ENCODE measurements around the gene RHEX.
"Not testable (repeated sequence)": the region's sequence is repeated elsewhere in the genome, so short reads cannot be mapped to it uniquely, and the experiment has no call there.

RHEX gene

GRCh38 chr1:206059355-206059915, 6.5 kb downstream of the RHEX start:
- DNase-seq (ENCODE audit: low spot score): no peak

- DNase-seq (ENCODE audit: low spot score): no peak
These were observed 7.9 kb downstream of the RHEX start for GRCh38 chr1:206060844-206061243.

- DNase-seq (ENCODE audit: low spot score): no peak
These were observed 9.5 kb downstream of the RHEX start for GRCh38 chr1:206062464-206062863.

DNA sequence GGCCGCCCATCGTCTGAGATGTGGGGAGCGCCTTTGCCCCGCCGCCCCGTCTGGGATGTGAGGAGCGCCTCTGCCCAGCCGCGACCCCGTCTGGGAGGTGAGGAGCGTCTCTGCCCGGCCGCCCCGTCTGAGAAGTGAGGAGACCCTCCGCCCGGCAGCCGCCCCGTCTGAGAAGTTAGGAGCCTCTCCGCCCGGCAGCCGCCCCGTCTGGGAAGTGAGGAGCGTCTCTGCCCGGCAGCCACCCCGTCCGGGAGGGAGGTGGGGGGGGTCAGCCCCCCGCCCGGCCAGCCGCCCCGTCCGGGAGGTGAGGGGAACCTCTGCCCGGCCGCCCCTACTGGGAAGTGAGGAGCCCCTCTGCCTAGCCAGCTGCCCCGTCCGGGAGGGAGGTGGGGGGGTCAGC, 11.0 kb downstream of the RHEX start:
- DNase-seq (ENCODE audit: low spot score): not testable (repeated sequence)

- DNase-seq (ENCODE audit: low spot score): not testable (repeated sequence)
These were observed 11.5 kb downstream of the RHEX start for GRCh38 chr1:206064501-206064900.

GRCh38 chr1:206065547-206066145, 12.7 kb downstream of the RHEX start:
- no peak for DNase-seq (ENCODE audit: low spot score)

GRCh38 chr1:206066479-206067171, 13.7 kb downstream of the RHEX start:
- no peak for DNase-seq (ENCODE audit: low spot score)

DNA sequence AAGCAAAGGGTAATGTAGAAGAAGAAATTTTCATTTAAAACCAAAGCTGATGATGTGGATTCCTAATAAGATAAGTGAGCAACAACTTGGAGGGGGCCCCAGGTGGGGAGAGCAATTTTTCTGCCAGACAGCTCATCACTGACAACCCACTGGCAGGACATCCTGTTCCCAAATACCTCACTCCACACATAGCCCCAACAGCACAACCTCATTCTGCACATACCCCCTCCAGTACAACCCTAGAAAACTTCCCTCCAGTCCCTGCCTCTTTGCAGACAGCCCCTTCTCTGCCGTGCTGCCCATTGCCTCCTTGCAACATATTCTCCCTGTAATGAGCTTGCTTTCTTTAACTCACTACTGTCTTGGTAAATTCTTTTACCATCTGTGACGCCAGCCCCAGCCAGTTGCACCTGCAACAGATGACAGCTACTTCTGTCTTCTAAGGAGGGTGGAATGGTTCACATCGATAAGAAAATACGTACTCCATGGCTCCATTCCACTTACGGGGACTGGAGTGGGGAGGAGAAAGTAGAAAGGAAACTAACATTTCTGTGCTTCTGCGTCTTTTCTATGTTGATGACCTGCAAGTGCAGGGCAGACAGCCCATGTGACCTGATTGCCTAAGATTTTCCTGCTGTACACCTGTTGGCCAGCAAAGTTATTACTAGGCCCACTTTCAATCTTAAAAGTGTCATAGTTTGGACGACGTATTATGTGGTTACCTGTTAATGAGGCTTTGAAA, 14.7 kb downstream of the RHEX start:
- no peak for DNase-seq (ENCODE audit: low spot score)

DNA sequence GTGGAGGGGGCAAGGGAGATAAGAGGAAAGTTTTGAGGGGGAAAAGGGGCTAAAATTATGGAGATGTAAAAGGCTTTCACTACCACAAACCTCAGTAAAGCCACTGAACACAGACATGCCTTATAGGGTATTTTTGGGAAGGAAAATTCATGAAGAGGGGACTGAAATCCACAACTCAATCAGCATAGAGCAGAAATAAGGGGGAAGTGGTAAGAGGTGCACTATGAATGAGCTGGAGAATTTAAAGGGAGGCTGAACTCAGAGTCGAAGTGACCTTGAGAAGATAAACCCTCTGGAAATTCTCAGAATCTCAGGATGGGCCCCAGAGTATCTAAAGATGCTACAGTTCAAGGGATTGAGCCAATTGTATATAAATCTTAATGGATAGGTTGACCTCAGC, 15.3 kb downstream of the RHEX start:
- DNase-seq (ENCODE audit: low spot score): no peak

GRCh38 chr1:206070627-206071304, 17.8 kb downstream of the RHEX start:
- DNase-seq (ENCODE audit: low spot score): no peak

DNA sequence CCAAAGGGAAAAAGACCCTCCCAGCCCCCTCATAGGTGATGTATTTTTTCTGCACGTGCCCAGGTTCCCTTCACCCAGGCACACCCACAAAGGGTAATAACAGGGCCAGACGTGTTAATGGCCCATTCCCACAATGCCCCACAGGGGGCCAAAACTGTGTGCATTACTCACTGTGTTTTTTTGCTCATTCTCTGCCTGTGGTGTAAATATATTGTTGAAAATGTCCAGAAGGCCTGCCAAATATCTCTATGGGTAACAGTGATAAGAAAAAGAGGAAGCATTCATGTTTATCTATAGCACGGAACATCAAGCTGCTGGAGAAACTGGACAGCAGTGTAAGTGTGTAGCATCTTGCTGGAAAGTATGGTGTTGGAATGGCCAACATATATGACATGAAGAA, 21.9 kb downstream of the RHEX start:
- no peak for DNase-seq (ENCODE audit: low spot score)

DNA sequence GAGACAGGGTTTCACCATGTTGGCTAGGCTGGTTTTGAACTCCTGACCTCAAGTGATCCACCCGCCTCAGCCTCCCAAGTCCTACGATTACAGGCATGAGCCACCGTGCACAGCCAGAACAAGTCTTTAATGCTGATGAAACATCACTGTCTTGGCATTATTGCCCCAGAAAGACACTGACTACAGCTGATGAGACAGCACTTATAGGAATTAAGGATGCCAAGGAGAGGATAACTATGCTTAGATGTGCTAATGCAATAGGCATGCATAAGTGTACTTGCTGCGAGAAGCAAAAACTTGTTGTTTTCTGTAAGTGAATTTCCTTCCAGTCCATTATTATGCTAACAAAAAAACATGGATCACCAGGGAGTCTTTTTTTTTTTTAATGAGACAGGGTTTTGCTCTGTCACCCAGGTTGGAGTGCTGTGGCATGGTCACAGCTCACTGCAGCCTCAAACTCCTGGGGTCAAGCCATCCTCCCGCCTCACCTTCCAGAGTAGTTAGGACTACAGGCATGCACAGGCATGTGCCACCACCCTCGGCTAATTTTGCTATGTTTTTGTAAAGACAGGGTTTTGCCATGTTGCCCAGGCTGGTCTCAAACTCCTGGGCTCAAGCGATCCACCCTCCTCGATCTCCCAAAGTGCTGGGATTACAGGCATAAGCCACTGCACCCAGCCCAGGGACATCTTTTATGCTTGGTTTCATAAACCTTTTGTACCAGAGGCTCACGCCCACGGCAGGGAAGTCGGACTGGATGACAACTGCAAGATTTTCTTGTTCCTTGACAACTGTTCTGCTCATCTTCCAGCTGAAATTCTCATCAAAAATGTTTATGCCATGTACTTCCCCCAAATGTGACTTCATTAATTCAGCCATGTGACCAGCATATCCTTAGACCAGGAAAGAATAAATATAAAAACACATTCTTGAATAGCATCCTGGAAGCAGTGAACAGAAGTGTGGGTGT, 23.1 kb downstream of the RHEX start:
- DNase-seq (ENCODE audit: low spot score): no peak

- DNase-seq (ENCODE audit: low spot score): no peak
These were observed 26.2 kb downstream of the RHEX start for GRCh38 chr1:206079135-206079534.

DNA sequence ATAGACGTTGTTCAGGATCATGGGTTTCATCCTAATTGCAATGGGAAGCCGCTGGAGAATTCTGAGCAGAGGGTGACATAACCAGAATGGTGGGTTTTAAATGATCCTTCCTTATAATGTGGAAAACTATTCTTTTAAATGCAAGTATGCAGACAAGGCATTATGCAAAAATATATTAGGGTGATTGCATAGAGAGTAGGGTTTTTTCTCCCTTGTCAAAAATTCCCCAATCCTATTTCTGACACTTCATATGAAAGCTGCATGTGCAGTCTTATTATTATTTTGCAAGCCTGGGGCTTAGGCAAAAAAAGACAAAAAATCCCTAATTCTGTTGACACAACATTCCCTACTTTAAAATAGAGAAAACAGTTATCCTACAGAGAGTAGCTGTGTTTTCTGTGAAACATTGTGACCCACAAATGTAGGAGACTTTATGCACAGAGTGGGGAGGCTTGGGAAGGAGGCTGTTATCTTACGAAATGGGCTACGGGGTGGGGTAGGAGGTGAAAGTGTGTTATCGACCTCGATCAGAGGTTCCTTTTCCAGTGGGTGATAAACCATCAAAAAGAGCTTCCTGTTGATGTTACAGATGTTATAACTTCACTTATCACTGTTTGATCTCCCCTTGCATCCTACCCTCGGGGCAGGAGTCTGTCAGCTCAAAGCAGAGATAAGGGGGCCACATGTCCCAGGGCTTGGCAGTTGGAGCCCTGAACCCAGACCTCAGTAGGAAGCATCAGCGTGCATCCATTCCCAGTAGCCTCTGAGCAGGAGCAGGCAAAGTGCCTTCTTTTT, 27.2 kb downstream of the RHEX start:
- no peak for DNase-seq (ENCODE audit: low spot score)

GRCh38 chr1:206081856-206082255, 28.9 kb downstream of the RHEX start:
- DNase-seq (ENCODE audit: low spot score): no peak

GRCh38 chr1:206082831-206083695, 30.1 kb downstream of the RHEX start:
- DNase-seq (ENCODE audit: low spot score): no peak

- DNase-seq (ENCODE audit: low spot score): no peak
These were observed 30.8 kb downstream of the RHEX start for GRCh38 chr1:206083750-206084149.

- DNase-seq (ENCODE audit: low spot score): no peak
These were observed 34.1 kb downstream of the RHEX start for GRCh38 chr1:206087091-206087490.

DNA sequence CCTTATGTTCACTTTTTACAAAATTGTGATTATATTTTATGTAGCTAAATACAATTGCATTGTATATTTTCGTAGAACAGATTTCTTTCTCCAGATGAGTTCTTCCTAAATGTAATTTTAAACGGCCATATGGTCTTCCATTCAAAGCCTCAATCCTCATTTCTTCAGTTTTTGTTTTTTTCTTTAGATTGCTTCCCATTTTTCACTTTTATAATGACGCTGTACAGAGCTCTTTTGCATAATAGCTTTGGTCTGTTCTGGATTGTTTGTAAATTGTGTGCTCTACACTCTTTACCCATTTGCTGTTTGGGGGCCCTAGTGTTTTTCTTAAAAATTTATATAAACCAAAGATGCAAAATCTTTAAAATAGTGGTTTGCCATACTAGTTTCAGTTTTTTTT, 36.4 kb downstream of the RHEX start:
- no peak for DNase-seq (ENCODE audit: low spot score)

Measured in HuH-7 (cell line).